HTERT RPE-1 (cell line): Measurements from ENCODE around the gene MALRD1.

Source experiments
- in situ Hi-C: fragments of 300-500 bp; cut with MboI; formaldehyde crosslinking; loops from 4 replicates; pipeline ENCODE4 v1.14.3; 2020; ENCODE audit warnings: low sequenced_read_pairs

MALRD1 gene

DNA sequence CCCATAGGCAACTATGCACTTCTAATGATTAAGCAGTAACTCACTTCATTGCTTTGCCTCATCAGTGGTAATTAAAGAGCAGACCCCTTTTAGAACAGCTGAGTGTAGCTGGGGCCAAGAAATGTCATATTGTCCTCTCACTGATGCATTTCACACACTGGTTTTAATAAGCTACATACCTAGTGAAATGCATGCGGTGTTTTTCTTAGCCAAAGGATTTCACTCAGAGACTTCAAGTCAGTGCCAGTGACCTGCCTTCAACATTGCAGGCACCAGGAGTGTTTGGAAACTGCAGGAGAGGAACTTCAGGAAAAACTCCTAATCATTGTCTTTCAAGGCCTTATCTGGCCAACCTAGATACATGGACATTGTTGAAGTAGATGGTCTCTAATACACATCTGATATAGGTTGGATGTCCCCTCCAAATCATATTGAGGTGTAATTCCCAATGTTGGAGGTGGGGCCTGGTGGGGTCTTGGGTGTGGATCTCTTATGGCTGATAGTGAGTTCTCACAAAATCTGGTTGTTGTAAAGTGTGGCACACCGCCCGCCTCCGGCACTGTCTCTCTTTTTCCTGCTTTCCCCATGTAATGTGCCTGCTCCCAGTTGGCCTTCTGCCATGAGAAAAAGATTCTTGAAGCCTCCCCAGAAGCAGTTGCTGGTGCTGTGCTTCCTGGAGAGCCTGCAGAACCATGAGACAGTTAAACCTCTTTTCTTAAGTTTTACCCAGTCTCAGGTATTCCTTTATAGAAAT lies 515.0 kb downstream of the MALRD1 start:
- in situ Hi-C loops: no loop called here

DNA sequence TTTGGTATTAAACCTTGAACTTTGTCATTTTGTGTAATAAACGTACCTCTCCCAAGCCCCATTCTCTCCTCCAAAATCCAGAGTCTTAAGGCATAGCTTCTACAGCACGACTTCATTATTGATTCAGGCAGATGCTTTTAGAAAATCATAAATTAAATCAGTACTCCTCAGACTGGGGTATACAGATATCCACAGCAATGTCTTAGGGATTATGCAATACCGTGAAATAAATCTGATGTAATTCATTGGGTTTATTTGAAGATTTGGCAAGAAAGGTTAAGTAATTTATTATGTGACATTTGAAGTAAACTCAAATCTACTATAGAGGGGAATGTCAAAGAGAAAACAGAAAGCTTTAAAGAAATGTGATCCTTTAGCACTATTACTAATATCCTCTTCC lies 521.5 kb downstream of the MALRD1 start:
- in situ Hi-C loops: no loop called here

DNA sequence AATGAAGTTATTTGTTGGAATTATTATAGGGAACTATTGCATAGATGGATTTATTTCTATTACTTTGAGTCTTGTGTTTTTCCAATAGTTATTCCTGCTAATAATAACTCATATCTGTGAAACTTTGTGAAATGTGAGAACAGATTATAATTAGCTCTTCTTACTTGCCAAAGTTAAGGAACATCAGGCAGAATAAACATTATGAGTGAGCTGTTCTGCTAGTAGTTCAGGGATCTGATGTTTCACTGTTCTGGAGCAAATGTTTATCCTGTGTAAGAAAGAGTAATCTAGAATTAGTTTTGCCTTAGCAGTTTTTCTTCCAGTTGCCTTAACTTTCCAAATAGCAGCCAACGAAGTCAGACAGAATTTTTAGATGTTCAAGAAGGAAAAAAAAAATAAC lies 522.4 kb downstream of the MALRD1 start:
- in situ Hi-C loops: no loop called here

DNA sequence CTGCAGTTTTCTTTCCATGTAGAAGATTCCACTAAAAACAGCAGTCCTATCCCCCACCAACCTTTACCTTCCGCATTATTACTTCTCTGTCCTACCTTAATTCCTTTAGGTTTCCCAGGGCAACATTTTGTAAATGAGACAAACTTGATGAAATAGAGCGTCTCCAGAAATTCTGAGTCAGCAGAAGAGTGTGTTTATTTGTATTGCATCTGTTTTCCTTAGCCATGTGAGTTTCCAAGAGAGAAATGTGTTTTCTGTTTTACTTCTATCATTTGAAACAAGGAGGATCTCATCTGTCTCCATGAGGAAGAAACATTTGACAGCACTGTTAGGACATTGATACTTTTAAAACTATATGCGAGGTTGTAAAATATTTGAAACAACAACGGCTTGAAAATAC lies 523.5 kb downstream of the MALRD1 start:
- in situ Hi-C loops: no loop called here

DNA sequence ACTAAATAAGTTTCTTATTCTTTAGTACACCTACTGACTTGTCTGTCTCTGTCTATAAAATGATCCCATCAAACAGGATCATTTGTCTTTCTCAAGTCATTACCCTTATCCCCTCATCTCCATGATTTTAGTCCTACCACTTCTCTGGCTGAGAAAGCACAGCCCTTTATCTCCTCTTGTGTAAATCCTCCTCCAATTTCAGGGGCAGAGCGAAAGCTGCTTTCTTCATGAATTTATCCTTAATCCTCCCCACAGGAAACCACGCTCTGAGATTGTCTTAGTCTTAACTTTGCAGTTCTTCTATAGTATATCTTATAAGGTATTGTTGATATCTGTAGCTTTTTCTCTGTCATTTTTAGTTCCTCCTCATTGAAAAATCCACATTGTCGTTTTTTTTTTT lies 528.0 kb downstream of the MALRD1 start:
- in situ Hi-C loops: no loop called here

DNA sequence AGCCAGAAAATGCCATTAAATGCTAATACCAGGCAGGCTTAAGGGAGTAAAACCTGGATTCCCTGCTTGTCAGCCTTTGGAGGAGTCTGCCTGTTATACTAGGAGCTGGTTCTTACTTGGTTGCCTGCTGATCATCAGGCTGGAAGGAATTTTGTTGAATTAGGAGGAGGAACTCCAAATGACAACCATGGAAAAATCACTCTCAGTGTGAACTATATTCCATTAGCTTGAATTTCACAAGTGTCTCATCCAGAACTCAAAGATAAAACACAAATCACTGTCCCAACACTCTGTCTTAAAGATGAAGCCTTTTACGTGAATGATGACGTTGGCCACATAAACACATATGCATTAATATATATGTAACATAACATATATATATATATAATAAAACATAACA lies 528.8 kb downstream of the MALRD1 start:
- in situ Hi-C loops: no loop called here

DNA sequence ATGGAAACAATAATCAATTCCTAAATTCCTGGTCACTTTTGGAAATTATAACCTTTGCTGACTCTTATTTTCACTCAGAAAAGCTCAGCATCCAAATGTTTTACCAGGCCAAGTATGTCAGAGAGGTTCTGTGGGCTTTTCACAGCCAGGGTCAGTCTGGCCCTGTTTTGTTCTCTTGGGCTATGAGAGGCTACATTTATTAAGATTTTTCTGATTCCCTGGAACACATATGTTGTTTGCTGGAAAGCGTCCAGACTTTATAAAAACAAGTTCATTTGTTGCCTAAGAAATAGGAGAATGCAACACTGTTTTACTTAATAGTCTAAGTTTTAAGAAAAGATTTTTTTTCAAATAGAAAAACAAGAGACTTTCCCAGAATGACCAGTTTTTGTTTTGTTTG lies 529.2 kb downstream of the MALRD1 start:
- in situ Hi-C loops: no loop called here

DNA sequence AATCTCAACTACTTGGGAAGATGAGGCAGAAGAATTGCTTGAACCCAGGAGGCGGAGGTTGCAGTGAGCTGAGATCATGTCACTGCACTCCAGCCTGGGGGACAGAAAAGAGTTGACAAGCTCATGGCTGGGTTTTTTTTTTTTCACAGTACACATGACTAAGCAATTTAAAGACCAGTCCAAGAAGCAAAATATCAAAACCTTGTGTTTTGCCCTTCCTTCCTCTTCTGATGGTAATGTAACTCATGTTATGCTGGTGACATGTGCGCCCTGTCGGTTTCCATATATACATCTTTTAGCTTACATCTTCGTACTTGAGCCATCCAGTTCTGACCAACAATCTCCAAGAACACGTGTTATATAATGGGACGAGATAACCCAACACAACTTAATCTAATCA lies 530.0 kb downstream of the MALRD1 start:
- in situ Hi-C loops: no loop called here

DNA sequence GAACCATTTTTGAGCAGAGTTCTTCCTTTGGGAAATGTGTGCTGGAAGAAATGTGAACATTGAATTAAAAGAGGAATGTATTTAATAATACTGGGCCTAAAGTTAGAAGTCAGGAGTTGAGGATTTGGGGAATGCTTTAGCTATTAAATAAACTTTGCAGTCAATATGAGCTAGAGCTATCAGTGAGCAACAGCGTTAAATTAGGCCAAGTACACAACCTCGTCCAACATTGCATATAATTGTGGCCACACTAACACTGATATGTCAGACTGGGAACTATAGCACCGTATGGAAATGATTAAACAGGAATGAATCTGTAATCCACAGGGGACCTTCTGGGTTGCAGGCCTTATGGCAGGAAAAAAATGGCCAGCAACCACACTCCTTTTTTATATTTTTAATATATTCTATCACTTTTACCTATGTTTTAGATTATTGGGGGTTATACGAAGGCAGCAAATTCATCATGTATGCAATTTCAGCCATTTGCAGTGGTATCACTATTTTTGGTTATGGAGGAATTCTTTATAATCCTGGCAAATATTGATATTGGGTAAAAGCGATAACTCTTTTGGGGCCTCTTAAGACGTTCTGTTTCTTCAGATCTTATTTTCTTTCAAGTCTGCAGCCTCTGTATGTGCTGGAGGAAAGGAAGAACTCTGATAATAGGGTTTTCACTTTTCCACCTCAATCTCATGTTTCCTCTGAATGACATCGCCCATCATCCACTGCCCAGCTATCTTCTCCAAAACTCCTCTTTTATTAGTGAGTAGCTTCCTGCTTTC lies 531.4 kb downstream of the MALRD1 start:
- in situ Hi-C loops: no loop called here

DNA sequence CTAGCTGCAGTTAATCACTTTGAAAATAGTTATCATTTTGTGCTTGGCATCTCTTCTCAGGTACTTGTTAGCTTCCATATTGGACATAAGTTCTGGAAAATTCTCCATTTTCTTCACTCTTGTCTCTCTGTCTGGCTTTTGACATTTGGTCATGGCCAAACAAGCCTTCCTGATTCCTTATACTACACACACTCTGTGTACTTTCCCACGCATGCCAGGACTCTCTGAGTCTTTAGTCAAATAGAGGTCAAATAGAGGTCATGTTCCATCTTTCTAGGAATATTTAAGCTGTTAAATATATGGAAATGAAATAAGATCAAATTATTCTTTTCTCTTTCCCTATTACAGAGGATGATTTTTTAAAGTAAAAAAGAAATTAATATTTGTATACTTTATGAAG lies 532.1 kb downstream of the MALRD1 start:
- in situ Hi-C loops: no loop called here

DNA sequence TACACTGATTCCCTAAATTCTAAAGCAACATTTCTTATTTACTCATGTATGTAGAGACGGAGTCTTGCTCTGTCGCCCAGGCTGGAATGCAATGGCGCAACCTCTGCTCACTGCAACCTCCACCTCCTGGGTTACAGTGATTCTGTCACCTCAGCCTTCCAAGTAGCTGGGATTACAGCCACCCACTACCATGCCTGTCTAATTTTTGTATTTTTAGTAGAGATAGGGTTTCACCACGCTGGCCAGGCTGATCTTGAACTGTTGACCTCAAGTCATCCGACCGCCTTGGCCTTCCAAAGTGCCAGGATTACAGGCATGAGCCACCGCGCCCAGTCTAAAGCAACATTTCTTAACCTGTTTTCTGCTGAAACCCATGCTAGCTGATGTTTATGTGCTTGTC lies 540.0 kb downstream of the MALRD1 start:
- in situ Hi-C loops: no loop called here

DNA sequence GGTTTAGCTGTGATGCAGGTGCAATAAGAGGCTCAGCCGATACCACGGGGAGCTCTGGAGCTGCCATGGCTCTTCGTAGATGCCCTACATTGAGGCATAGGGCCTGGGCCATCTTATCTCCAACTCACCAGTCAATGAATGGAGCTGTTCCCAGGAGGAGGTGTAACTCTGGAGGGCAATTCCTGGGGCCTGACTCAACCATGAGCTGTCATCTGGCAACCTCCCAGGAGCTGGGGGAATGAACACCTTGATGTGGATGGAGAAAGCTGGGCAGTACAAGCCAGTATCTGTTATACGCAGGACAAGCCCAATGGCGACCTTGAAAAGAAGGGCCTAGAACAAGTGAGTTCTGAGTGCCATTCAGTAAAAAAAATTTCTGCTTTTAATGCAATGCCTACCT lies 543.7 kb downstream of the MALRD1 start:
- in situ Hi-C loops: no loop called here

DNA sequence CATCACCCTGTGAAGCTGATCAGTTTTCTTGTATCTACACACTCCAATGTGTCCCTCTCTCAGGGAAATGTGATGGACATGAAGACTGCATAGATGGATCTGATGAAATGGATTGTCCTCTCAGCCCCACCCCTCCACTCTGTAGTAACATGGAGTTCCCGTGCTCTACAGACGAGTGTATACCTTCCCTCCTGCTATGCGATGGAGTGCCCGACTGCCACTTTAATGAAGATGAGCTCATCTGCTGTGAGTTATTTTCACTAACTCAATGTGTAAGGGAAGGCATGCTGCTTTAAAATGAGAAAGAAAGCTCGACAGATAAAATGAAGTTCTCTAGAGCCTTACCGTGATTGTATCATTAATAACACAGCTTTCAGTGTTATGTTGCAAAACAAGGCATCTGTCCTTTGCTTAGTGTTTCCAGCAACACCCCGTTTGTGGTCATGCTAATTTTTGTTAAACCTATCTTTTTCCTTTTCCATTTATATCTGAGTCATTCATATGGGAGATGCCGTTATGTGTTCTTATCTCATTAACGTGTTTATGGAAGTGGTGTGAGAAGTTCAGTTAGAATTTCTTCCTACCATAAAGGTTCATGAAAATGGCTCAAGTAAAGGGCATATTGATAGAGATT lies 546.7 kb downstream of the MALRD1 start:
- in situ Hi-C loops: no loop called here

DNA sequence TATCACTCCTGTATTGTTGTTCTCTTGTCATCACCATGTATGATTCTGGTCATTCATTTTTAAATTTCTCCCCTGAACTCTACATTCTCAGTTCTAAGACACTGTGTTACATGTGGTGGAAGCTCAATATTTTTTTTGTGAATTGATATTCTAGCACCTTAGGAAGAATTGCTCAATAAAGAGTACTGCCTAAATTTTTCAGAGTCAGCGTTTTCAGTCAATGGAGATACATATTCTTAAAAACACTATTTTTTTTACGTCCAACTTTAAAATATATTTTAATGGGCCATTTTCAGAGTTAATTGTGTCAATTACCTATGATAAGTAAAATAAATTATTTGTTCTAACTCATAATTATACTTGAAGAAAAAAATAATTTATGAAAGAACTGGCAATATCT lies 557.2 kb downstream of the MALRD1 start:
- in situ Hi-C loops: no loop called here

DNA sequence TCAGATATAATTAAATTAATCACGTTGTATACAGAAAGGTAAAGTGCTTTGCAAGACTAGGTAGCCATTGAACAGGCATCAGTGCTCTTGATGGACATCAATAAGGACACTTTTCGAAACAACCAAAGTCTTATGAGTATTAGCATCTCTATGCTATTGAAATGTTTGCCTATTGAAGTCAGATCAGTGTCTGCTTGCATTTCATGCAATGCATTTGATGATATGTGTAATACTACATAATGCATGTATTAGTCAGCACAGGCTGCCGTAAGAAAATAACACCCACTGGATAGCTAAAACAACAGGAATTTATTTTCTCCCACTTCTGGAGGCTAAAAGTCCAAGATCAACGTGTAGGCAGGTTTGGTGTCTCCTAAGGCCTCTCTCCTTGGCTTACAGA lies 558.4 kb downstream of the MALRD1 start:
- in situ Hi-C loops: no loop called here

DNA sequence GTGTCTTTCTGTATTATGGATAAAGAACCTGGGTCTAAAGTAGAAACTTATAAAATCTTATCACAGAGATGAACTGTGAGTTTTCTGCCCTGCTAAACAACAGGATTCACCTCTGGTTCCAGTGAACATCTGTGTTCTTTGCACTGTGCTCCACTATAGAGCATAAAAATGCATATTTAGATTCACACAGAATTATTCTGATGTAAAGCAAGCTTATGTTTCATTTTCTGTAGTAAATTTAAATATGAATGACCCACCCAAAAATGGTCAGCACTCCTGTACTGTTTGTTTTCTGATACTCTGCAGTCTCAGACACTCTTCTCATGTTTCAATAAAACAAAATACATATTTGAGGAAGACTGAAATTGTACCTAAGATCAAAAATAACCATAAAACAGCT lies 563.2 kb downstream of the MALRD1 start:
- in situ Hi-C loops: no loop called here

DNA sequence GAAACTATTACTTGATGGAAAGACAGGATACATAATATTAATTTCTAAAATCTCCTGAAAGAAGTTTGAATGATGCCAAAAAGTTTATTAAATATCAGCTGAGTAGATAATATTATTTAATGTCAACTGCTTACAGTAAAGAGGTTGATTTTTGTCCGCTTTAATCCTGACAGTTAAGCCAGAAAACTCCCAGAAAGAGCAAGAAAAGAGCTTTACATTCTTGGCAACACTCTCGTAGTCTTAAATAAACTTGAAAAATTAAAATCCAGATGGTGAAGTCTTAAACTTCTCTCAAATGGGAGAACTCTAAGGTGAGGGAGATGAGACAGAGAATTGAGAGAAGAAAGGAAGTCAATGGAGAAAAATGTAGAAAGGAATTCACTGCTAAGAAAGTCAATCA lies 568.4 kb downstream of the MALRD1 start:
- in situ Hi-C loops: no loop called here

DNA sequence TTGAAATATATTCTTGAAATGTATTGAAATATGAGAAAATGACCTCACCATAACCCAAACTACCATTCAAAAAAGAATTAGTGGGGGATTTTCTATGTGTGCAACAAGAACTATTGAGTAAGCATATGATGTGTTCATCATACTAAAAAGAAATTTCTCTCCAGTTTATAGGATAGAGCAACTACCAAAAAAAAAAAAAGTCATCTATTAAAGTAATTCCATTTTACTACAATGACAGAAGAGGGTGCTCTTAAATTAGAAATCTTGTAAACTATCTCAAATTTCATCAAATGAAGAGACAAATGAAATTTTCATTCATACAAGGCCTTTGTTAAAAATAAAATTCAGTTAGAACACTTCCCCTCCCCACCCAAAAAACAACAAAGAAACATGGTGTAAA lies 572.2 kb downstream of the MALRD1 start:
- in situ Hi-C loops: no loop called here

DNA sequence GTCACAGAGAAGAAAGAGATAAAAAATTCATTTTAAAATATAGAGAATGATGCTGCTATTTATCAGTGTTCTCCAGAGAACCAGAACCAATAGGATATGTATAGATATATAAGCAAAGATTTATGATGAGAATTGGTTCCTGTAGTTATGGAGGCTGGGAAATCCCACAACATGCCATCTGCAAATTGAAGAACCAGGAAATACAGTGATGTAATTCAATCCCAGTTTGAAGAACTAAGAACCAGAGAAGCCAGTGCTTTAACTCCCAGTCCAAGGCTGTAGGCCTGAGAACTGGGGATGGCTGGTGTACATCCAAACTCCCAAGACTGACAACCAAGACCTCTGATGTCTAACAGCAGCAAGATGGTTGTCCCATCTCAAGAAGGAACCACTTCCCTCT lies 574.7 kb downstream of the MALRD1 start:
- in situ Hi-C loops: no loop called here

DNA sequence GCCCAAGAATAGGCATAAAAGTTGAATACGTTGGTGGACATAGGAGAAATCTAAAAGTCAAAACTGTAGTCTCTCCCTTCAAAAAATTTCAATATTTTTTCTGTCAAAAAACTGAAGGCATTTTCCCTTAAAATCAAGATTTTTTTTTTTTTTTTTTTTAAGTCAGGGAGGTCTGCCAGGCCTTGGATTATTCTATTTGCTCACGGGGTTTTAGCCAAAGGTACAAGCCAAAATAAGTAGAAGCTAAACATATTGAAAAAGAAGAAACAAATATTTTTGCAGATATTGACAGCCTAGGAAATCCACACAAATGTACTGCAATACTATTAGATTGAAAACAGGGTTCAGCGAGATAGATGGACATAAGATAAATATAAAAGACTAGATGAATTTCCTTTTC lies 577.6 kb downstream of the MALRD1 start:
- in situ Hi-C loops: no loop called here

DNA sequence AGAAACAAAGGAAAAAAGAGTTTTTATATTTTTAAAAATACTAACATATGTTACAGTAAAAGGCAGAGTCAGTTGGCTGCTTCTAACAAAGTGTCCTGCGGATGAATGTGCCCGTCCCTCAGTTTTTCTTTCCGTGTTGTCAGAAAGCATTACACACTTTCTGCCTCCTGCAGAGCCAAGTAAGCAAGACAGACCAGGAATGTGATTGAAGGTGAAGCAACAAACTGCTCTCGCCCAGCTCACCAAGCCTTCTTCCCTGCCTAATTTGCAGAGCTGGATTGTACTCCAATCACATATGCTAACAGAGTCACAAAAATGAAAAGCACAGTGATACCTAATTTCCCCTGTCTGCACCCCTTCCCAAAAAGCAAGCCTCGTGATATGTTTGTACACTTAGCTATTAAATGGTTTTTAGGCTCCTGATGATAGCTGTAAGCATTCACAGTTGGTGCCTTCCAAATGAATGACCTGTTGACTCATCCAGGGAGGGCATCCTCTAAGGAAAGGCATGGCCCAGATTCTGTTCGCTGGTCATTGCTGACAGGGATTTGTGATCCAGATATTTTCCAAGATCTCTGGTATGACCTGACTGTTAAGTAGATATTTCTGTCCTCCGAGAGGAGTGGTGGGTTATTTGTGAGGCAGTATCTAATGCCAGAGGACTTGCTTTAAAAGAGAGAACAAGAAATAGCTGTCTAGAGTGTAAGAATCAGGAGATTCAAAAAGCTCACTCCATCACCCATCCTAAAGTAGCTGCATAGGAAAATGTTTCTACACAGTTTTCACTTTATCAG lies 580.4 kb downstream of the MALRD1 start:
- in situ Hi-C loops: no loop called here
